Erythroblast (primary cell): Measurements from ENCODE around the gene UTS2B.

Experiments
- GATA1 ChIP-seq: IDR thresholded peaks from 2 replicates; pipeline ENCODE4 v1.6.1; 2011; ENCODE audit warnings: low read depth, mild to moderate bottlenecking, control low read depth, low read length, moderate library complexity
- POLR2A ChIP-seq: IDR thresholded peaks from 2 replicates; pipeline ENCODE4 v1.6.1; 2011; ENCODE audit warnings: mild to moderate bottlenecking, low read length

GRCh38 chr3:191255156-191255555, 75.2 kb downstream of the UTS2B start:
- no peak for TF ChIP-seq POLR2A
- TF ChIP-seq GATA1, result no peak
